CD14-positive monocyte (primary cell): Measurements from ENCODE around the gene BHLHE23. TPM values are rescaled to one million over a fixed set of nuclear protein-coding genes. Genes with fewer than 3 reads are reported as not detected.

Source experiments
- DNase-seq, 3 donors: peaks; one replicate each; pipeline ENCODE4 v3.0.0-alpha.2; 2011 to 2022
- H2AFZ ChIP-seq: 2 replicates; pipeline ENCODE4 v1.6.0; 2012; ENCODE audit warnings: mild to moderate bottlenecking, low read depth, low read length, inconsistent platforms; ENCODE audit not compliant: insufficient read depth, poor library complexity, severe bottlenecking
- H3K27ac ChIP-seq, 2 donors: 1 replicate in 1 of 2; 2 replicates in 1 of 2; pipeline ENCODE4 v1.5.1; 2012 to 2013; ENCODE audit warnings: low read length in 2 of 2, control low read depth in 1 of 2, inconsistent platforms in 1 of 2, low read depth in 1 of 2, mild to moderate bottlenecking in 1 of 2
- H3K27me3 ChIP-seq, 2 donors: one replicate each; pipeline versions ENCODE4 v1.6.0 to v1.6.1; 2011 to 2013; ENCODE audit warnings: low read length in 2 of 2; ENCODE audit not compliant: control insufficient read depth in 2 of 2, insufficient read depth in 2 of 2
- H3K36me3 ChIP-seq, 2 donors: replicated peaks in 1 of 2; 1 replicate in 1 of 2; 2 replicates in 1 of 2; pipeline versions ENCODE4 v1.5.1 to v1.6.1; 2012 to 2013; ENCODE audit warnings: low read length in 2 of 2, control low read depth in 1 of 2, inconsistent platforms in 1 of 2, mild to moderate bottlenecking in 1 of 2; ENCODE audit not compliant: insufficient read depth in 2 of 2, control insufficient read depth in 1 of 2
- H3K4me1 ChIP-seq, 2 donors: 1 replicate in 1 of 2; 2 replicates in 1 of 2; pipeline versions ENCODE4 v1.5.1 to v1.6.1; 2012 to 2013; ENCODE audit warnings: low read length in 2 of 2, control low read depth in 1 of 2, inconsistent platforms in 1 of 2, mild to moderate bottlenecking in 1 of 2, moderate library complexity in 1 of 2; ENCODE audit not compliant: insufficient read depth in 2 of 2, control insufficient read depth in 1 of 2
- H3K4me2 ChIP-seq: replicated peaks from 2 replicates; pipeline ENCODE3; 2012; ENCODE audit warnings: low read length, moderate library complexity, mild to moderate bottlenecking; ENCODE audit not compliant: poor library complexity, severe bottlenecking; ENCODE audit errors: extremely low read depth
- H3K4me3 ChIP-seq, 3 experiments: fragments of 200-600 bp in 1 of 3; sonication (generic) in 1 of 3; replicated peaks in 1 of 3; 1 replicate in 2 of 3; 2 replicates in 1 of 3; pipeline ENCODE4 v1.5.1; 2011 to 2013; ENCODE audit warnings: low read length in 3 of 3, mild to moderate bottlenecking in 3 of 3, control low read depth in 2 of 3, low read depth in 2 of 3, inconsistent platforms in 1 of 3, moderate library complexity in 1 of 3
- H3K79me2 ChIP-seq: 2 replicates; pipeline ENCODE4 v1.6.0; 2012; ENCODE audit warnings: mild to moderate bottlenecking, control low read depth, inconsistent platforms, low read length, moderate library complexity; ENCODE audit not compliant: insufficient read depth
- H3K9ac ChIP-seq: 2 replicates; pipeline ENCODE4 v1.6.0; 2017; ENCODE audit warnings: low read length, mild to moderate bottlenecking; ENCODE audit not compliant: insufficient read depth, poor library complexity, severe bottlenecking
- H3K9me3 ChIP-seq, 2 donors: replicated peaks in 1 of 2; 1 replicate in 1 of 2; 2 replicates in 1 of 2; pipeline versions ENCODE4 v1.5.1 to v1.6.1; 2012 to 2013; ENCODE audit warnings: low read length in 2 of 2, control low read depth in 1 of 2; ENCODE audit not compliant: control insufficient read depth in 1 of 2, insufficient read depth in 1 of 2
- H4K20me1 ChIP-seq: 2 replicates; pipeline ENCODE4 v1.6.0; 2012; ENCODE audit warnings: mild to moderate bottlenecking, low read length, control low read depth, moderate library complexity; ENCODE audit not compliant: insufficient read depth
- H3K27ac Mint-ChIP-seq, 7 donors: one replicate each; pipeline ENCODE4 v1.8.0; 2020; ENCODE audit warnings: mild to moderate bottlenecking in 7 of 7, mixed read lengths in 7 of 7, moderate library complexity in 6 of 7, inconsistent platforms in 2 of 7
- H3K27me3 Mint-ChIP-seq, 3 donors: one replicate each; pipeline ENCODE4 v1.8.0; 2021 to 2022; ENCODE audit warnings: low read depth in 3 of 3, mild to moderate bottlenecking in 3 of 3, mixed read lengths in 3 of 3, moderate library complexity in 3 of 3, inconsistent platforms in 1 of 3
- H3K36me3 Mint-ChIP-seq, 2 donors: one replicate each; pipeline ENCODE4 v1.8.0; 2020; ENCODE audit warnings: mixed read lengths in 2 of 2, inconsistent platforms in 1 of 2, mild to moderate bottlenecking in 1 of 2
- H3K4me1 Mint-ChIP-seq: one replicate; pipeline ENCODE4 v1.8.0; 2020; ENCODE audit warnings: mild to moderate bottlenecking, mixed read lengths
- H3K4me3 Mint-ChIP-seq, 2 donors: one replicate each; pipeline ENCODE4 v1.8.0; 2020; ENCODE audit warnings: mild to moderate bottlenecking in 2 of 2, mixed read lengths in 2 of 2, moderate library complexity in 1 of 2
- H3K9me3 Mint-ChIP-seq, 7 donors: one replicate each; pipeline ENCODE4 v1.8.0; 2020 to 2022; ENCODE audit warnings: mixed read lengths in 7 of 7, mild to moderate bottlenecking in 6 of 7, moderate library complexity in 6 of 7, inconsistent platforms in 2 of 7
- CTCF ChIP-seq: fragments of 200-600 bp; IDR thresholded peaks from one replicate; pipeline ENCODE4 v1.8.0; 2022; ENCODE audit warnings: antibody characterized with exemption, mild to moderate bottlenecking
- WGBS: methylation state at CpG from one replicate; pipeline ENCODE4 v1.1.5; 2013; ENCODE audit warnings: missing lambda C conversion rate; ENCODE audit not compliant: insufficient coverage; 5-methylcytosine and 5-hydroxymethylcytosine counted together
- intact Hi-C, 2 donors: fragments of 100-400 bp; cut with micrococcal nuclease; formaldehyde crosslinking; loops; one replicate each; pipeline versions ENCODE4 v1.15.0 to v1.15.1; 2023
- polyA plus RNA-seq, 3 donors: library from polyadenylated mRNA; depleted of rRNA in 1 of 3; unstranded in 2 of 3; stranded (reverse) in 1 of 3; fragments of 300-500 nt in 2 of 3; fragments of >200 nt in 1 of 3; fragmentation: Illumina TruSeq in 2 of 3; gene quantifications; 1 replicate in 2 of 3; 2 replicates in 1 of 3; pipeline ENCODE4 v1.2.3, GENCODE V29; 2012 to 2021

The BHLHE23 gene
- polyA plus RNA-seq, 3 donors = not detected

- H3K27me3 Mint-ChIP-seq = peaks cover 34 to 66% (median 39%) of the 10 kb centered on the region in 3 donors
- Histone ChIP-seq H3K9me3 (peaks cover 0 to 4% of the 10 kb centered on the region in 2 donors), H4K20me1 (no peaks in the 10 kb centered on the region), H3K9ac (no peak overlapping the region), H3K27me3 (peaks cover 0 to 31% of the 10 kb centered on the region in 2 donors), H3K4me2 (no peak overlapping the region), H2AFZ (no peak overlapping the region), H3K79me2 (no peaks in the 10 kb centered on the region), H3K4me1 (no peaks in the 10 kb centered on the region), H3K4me3 (no peak overlapping the region), H3K27ac (no peak overlapping the region), H3K36me3 (no peaks in the 10 kb centered on the region)
- no peaks in the 10 kb centered on the region for H3K36me3 Mint-ChIP-seq
- intact Hi-C loops = no loop called here
- peaks cover 5% of the 10 kb centered on the region for H3K4me1 Mint-ChIP-seq
- WGBS = 93% methylated on average over 11 of the region's 14 CpGs
- no peak for TF ChIP-seq CTCF
- H3K27ac Mint-ChIP-seq = no peak overlapping the region
- H3K4me3 Mint-ChIP-seq = no peak overlapping the region
- DNase-seq = no peak
- peaks cover 0 to 8% (median 2%) of the 10 kb centered on the region in 7 donors for H3K9me3 Mint-ChIP-seq
Measured at GRCh38 chr20:62996596-62996982, 10.2 kb downstream of the BHLHE23 start.

GRCh38 chr20:62995898-62996595 is 10.7 kb downstream of the BHLHE23 start:
- peaks cover 0 to 8% (median 2%) of the 10 kb centered on the region in 7 donors for H3K9me3 Mint-ChIP-seq
- no peak overlapping the region for H3K9ac ChIP-seq
- TF ChIP-seq CTCF = no peak
- no peaks in the 10 kb centered on the region for H3K36me3 Mint-ChIP-seq
- no peak overlapping the region for H2AFZ ChIP-seq
- no peak overlapping the region for H3K27ac ChIP-seq
- no peak overlapping the region for H3K4me3 ChIP-seq
- no peaks in the 10 kb centered on the region for H3K36me3 ChIP-seq
- WGBS = 96% methylated on average over 22 of the region's 25 CpGs
- no peaks in the 10 kb centered on the region for H3K79me2 ChIP-seq
- no peaks in the 10 kb centered on the region for H4K20me1 ChIP-seq
- H3K27ac Mint-ChIP-seq = no peak overlapping the region
- DNase-seq = no peak
- peaks cover 5% of the 10 kb centered on the region for H3K4me1 Mint-ChIP-seq
- H3K4me2 ChIP-seq = no peak overlapping the region
- peak overlapping the region in 1 of 2 donors; percentile 13 for H3K4me3 Mint-ChIP-seq
- peaks cover 0 to 27% of the 10 kb centered on the region in 2 donors for H3K27me3 ChIP-seq
- H3K4me1 ChIP-seq = no peaks in the 10 kb centered on the region
- H3K9me3 ChIP-seq = peaks cover 0 to 4% of the 10 kb centered on the region in 2 donors
- H3K27me3 Mint-ChIP-seq = peaks cover 29 to 63% (median 35%) of the 10 kb centered on the region in 3 donors
- intact Hi-C loops = no loop called here
